Measurements from ENCODE around the gene SHC2.
"Not testable (repeated sequence)": the region's sequence is repeated elsewhere in the genome, so short reads cannot be mapped to it uniquely, and the experiment has no call there.

The SHC2 gene

GRCh38 chr19:423691-424466 is 37.0 kb downstream of the SHC2 start:
- no peak for DNase-seq (ENCODE audit: low read depth)

DNA sequence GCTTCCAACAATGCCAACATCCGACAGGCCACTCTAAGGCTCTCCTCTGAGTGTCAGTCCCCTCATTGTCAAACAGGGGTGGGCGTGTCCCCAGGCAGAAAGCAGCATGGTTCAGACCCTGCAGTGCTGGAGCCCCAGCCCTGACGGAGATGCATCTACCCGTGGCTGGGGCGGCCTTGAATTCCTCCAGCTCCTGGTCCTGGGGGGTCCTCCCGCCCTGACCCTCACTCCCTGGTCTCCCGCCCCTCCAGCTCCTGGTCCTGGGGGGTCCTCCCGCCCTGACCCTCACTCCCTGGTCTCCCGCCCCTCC is 38.0 kb downstream of the SHC2 start:
- DNase-seq (ENCODE audit: low read depth), result not testable (repeated sequence)

GRCh38 chr19:422213-422916 is 38.5 kb downstream of the SHC2 start:
- DNase-seq (ENCODE audit: low read depth), result no peak

DNA sequence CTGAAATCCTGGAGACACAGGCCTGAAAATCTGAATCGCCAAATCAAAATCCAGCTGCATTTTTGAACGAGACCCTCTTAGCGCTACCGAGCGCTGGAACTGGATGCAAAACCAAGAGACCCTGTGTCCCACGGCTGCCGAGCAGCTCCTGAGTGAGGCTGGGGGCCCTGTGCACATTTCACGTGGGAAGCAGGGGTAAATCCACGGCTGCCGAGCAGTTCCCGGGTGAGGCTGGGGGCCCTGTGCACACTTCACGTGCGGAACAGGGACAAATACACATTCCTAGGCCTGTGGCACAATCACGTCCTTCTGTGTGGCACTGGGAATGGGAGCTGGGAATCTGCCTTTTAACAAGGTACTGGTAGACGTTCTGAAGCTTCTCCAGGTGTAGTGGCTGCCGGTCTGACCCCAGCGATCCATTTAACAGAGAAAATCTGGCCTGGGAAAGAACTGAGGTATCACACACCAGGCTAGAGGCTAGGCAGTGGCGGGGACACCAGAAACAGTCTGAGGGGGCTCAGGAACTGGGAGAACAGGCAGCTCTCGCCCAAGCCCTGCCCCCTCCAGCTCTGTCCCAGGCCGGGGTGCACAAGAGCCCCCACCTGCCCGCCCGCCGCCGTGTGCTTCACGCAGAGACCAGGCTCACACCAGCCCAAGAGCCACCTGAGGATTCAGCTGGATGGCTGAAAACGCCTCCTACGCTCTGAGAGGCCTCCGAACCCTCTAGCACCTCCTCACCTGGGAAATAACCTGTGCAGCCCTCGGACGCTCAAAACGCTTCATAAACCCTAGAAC is 40.9 kb downstream of the SHC2 start:
- DNase-seq (ENCODE audit: low read depth), result no peak

DNA sequence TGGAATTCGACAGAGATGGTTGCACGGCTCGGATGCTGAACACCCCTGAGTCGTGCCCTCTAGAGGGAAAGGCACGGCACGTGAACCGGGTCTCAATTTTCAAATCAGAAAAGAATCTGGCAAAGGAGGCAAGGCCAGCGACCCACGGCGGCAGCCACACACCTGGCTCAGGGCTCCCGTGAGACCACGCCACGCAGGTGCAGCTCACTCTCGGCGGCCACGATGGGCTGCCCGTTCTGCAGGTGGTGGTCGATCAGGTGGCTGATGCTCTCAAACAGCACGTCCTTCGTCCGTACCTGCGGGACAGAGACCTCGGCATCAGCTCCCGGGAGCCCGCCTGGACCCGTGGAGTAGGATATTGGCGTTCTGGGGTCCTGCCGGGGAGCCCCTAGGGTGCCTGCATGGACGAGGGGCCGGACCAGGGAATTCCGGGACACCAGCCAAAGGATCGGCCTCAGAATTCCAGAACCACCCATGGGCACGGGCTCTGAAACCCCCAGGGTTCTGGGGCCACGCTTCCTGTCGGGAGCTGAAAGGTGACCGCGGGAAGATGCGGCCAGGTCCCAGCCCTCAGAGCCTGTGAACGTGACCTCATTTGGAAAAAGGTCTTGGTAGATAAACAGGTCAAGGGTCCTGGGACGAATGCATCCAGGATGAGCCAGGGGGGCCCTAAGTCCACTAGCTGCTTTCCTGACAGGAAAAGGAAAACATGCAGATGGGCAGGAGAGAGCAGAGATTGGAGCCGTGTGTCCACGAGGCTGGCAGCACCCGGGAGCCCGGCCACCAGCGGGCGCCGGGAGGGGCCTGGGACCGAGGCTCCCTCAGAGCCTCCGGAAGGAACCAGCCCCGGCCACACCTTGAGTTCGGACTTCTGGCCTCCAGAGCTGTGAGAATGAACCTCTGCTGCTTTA is 41.8 kb downstream of the SHC2 start:
- DNase-seq (ENCODE audit: low read depth), result no peak

GRCh38 chr19:416416-416815 is 44.4 kb downstream of the SHC2 start:
- no peak for DNase-seq (ENCODE audit: low read depth)

DNA sequence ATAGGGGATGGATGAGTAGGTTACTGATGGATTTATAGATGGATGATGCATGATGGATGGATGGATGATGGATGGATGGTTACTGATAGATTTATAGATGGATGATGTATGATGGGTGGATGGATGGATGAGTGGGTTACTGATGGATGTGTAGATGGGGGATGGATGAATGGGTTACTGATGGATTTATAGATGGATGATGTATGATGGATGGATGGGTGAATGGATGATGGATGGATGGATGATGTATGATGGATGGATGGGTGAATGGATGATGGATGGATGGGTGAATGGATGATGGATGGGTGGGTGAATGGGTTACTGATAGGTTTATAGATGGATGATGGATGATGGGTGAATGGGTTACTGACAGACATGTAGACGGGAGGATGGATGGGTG is 45.5 kb downstream of the SHC2 start:
- DNase-seq (ENCODE audit: low read depth), result no peak

GRCh38 chr19:413756-414420 is 46.9 kb downstream of the SHC2 start:
- DNase-seq (ENCODE audit: low read depth), result no peak

- no peak for DNase-seq (ENCODE audit: low read depth)
Measured at GRCh38 chr19:412356-413355, 48.2 kb downstream of the SHC2 start.

GRCh38 chr19:411723-412355 is 49.0 kb downstream of the SHC2 start:
- no peak for DNase-seq (ENCODE audit: low read depth)

- DNase-seq (ENCODE audit: low read depth), result not testable (repeated sequence)
Measured at GRCh38 chr19:411121-411722, 49.6 kb downstream of the SHC2 start.

- DNase-seq (ENCODE audit: low read depth), result no peak
Measured at GRCh38 chr19:410243-410781, 50.5 kb downstream of the SHC2 start.

DNA sequence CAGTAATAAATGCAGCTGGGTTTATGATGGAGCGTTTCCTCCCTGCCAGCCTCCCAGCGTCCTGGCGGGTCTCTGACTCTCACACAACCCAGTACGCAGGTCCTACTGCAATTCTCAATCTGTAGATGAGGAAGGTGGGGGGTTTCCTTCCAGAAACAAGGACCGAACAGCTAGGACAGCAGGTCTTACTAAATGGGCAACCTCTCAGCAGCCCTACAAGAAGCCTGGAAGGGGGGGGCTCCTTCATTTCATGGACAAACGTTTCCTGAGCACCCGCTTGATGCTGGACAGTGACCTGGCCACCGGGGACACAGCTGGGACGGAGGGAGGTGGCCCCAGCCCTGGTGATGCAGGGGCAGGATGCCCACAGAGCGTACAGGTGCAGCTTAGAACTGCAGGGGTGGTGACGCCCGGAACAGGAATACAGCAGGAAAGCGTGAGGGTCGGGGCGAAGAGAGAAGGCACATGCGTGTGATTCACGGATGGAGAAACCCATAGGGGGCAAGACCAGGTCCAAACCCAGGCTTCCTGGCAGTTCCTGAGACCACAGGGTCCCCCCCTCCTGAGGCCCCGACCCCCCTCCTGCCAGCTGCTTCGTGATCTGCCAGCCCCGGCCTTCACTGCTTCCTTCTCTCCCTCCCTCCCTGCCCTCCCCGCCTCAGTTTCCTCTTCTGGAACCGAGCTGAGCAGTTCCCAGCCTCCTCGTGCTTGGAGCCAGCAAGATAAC is 51.2 kb downstream of the SHC2 start:
- DNase-seq (ENCODE audit: low read depth), result no peak

DNA sequence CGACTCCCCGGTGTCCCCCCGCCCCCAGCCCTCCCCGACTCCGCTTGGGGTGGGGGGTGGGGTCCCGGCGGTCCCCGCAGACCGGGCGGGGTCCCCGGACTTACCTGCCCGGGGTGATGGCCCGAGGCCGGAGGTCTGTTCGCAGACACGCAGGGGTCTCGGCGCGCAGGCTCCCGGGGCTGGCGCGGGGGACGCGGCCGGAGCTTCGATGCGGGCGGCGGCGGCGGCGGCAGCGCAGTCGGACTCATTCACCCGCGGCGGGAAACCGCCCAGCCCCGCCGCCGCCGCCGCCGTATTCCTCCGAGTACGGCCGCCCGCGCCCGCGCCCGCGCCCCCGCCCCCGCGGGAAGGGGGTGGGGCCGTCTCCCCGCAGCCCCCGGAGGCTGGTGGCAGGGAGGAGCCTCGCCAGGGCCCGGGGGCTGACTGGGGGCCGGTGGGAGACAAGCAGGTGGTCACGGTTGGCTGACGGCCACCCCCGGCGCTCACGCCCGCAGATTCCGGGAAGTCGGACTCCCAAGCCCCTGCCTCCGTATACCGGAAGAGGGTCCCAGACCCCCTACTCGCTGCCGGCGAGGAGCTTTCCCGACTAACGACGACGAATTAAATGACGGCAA is 51.8 kb downstream of the SHC2 start, which contains the start of gene C2CD4C:
Gene C2CD4C (minus strand): TSS at position 246 of the 614 bp plus-strand sequence. CDS start 786 bp downstream, outside the sequence.
- DNase-seq (ENCODE audit: low read depth), result no peak

DNA sequence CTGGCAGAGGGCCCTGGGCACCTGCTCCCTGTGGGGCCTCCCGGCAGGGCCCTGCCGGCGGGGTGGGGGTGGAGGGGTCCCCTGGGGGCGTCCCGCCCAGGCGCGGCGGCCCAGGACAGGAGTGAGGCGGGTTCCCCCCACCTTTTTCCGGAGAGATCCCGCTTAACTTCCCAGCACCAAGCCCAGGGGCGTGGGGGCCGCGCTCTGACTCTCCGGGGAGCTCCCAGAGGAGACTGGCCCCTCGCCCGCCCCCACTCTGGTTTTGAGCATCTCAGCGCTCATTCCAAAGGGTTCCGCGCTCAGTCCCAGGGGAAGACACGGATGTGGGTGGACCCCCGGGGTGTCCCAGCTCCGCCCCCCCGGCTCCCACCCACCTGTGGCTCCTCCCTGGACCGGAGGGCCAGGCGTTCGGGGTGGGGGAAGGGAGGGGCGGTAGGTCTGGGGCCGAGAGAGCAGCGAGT is 52.4 kb downstream of the SHC2 start:
- no peak for DNase-seq (ENCODE audit: low read depth)

DNA sequence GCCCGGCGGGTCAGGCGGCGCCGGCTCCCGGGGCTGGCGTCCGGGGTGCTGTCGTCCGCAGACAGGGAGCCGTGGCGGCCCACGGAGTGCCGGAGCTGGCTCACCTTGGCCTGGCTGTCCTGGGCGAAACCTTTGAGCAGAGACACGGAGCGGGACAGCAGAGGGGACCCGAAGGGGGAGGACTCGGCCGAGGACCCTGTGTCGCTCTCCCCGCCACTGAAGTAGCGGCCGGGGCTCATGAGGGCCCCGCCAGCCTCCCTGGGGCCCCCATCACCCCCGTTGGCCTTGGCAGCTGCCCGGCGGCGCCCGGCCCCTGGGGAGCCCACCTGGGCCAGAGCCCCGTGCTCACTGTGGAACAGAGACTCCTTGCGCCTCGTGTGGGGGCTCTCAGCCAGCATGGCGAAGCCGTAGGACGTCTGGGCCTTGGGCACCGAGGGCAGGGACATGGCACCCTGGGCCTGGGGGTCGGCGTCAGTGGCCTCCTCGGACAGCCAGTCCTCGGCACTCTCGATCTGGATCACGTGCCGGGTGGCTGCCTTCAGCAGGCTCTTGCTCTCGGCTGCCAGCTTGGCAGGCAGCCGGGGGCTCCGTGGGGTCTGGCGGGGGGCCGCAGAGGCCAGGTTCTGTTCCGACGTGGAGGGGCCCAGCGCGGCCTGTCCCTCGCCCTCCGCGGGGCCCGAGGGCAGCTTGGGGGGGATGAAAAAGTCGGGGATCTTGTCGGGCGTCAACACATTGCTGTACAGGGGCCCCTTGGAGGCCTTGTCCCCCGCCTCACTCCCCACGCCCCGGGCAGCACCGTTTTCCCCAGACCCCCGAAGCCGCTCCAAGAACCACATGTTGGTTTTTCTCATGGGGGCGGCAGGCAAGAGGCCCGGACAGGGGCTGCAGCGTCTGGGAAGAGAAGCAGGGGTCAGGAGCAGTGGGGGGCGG is 53.1 kb downstream of the SHC2 start:
- DNase-seq (ENCODE audit: low read depth), result no peak

Data from HS-27A (cell line).